SK-N-MC (cell line): ENCODE measurements around the gene HMGN2.

ENCODE experiments used
- EZH2 ChIP-seq: fragments of 200-600 bp; sonication (generic); IDR thresholded peaks from one replicate; pipeline ENCODE4 v1.6.1; 2017; ENCODE audit warnings: antibody characterized with exemption
- POLR2AphosphoS5 ChIP-seq: IDR thresholded peaks from 2 replicates; pipeline ENCODE4 v1.6.1; 2012; ENCODE audit warnings: mild to moderate bottlenecking, low read depth, low read length, borderline replicate concordance

- no peak for TF ChIP-seq POLR2AphosphoS5
- TF ChIP-seq EZH2: no peak
Observed at GRCh38 chr1:26518355-26518754, 46.1 kb downstream of the HMGN2 start.
